ENCODE data around the gene XRCC4. TPM values are rescaled to one million over a fixed set of nuclear protein-coding genes. Genes with fewer than 3 reads are reported as not detected.

The XRCC4 gene
- total and polyA plus RNA-seq, 2 of the 13 experiments (the other 11 are each of a cell fraction or from before 2014, with no cell fraction given), result 2.8 to 12.6 TPM

GRCh38 chr5:83145882-83146331, 68.6 kb downstream of the XRCC4 start:
- no TSS peak for BruUV-seq (replicated peaks)
- Histone ChIP-seq H3K27me3 (ENCODE audit: control insufficient read depth in 1 of 2, insufficient read depth in 2 of 2, low read length in 2 of 2) (no peaks in the 10 kb centered on the region), H3K9ac (ENCODE audit: insufficient read depth, low read depth, low read length) (no peak overlapping the region), H3K27ac (ENCODE audit: extremely low read length, insufficient read depth, low read length) (no peak overlapping the region), H3K4me2 (ENCODE audit: low read depth, low read length) (no peak overlapping the region), H4K20me1 (ENCODE audit: insufficient read depth, low read length) (no peaks in the 10 kb centered on the region), H3K9me3 (ENCODE audit: low read length) (no peaks in the 10 kb centered on the region), H3K4me1 (ENCODE audit: insufficient read depth, low read length) (no peaks in the 10 kb centered on the region), H3K4me3 (replicated peaks in 1 of 3; ENCODE audit: insufficient read depth in 1 of 3, low read depth in 2 of 3, low read length in 3 of 3) (no peak overlapping the region), H3K79me2 (ENCODE audit: insufficient read depth, low read length) (no peaks in the 10 kb centered on the region), H3K36me3 (replicated peaks in 1 of 2; ENCODE audit: control insufficient read depth in 1 of 2, insufficient read depth in 2 of 2, low read length in 2 of 2) (no peaks in the 10 kb centered on the region), H2AFZ (ENCODE audit: low read length) (no peak overlapping the region)
- TF ChIP-seq RORA (CRISPR knock-in tag; IDR thresholded peaks at IDR 0.05) (no peak), ATRX (CRISPR knock-in tag; IDR thresholded peaks at IDR 0.05; ENCODE audit: borderline replicate concordance) (no peak), ZNF652 (CRISPR knock-in tag; IDR thresholded peaks at IDR 0.05; ENCODE audit: borderline replicate concordance, low read depth) (no peak), CCAR2 (optimal IDR thresholded peaks at IDR 0.05; ENCODE audit: low read depth, low read length) (no peak), ZNF33A (CRISPR knock-in tag; IDR thresholded peaks at IDR 0.05; ENCODE audit: borderline replicate concordance) (no peak)
- TF ChIP-seq, protein P1, sequence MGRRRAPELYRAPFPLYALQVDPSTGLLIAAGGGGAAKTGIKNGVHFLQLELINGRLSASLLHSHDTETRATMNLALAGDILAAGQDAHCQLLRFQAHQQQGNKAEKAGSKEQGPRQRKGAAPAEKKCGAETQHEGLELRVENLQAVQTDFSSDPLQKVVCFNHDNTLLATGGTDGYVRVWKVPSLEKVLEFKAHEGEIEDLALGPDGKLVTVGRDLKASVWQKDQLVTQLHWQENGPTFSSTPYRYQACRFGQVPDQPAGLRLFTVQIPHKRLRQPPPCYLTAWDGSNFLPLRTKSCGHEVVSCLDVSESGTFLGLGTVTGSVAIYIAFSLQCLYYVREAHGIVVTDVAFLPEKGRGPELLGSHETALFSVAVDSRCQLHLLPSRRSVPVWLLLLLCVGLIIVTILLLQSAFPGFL (CRISPR knock-in tag; IDR thresholded peaks at IDR 0.05), result no peak
- DNase-seq (ENCODE audit: low spot score) (no peak), ATAC-seq (no peak), FAIRE-seq (no peak)
- ChIA-PET POLR2A (no interaction called here), CTCF (ENCODE audit: low intra/inter-chr PET ratio, low total read pairs) (no interaction called here)
- in situ Hi-C loops (cut with HindIII; ENCODE audit: extremely low pct_ligation_motif_present, low pct_unique_long_range_greater_than_20kb) (no loop called here), intact Hi-C loops (cut with micrococcal nuclease; ENCODE audit: unreplicated experiment) (no loop called here)

DNA sequence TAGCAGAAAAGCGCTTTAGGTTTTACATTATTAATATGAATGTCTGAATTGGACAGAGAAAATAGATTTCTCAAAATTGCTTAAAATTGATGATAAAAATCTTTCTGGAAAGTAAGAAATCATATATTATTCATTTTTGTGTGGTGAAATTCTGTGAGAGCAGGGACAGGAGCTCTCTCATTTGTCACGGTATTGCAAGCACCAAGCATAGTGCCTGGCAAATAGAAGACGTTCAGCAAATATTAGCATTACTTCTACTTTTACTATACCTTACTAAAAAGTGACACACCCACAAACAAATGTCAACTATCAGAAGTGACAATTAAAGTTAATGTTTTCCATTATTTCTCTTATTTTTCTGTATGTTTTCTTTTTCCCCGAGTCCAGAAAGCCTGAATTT, 69.1 kb downstream of the XRCC4 start:
- in situ Hi-C loops (cut with HindIII; ENCODE audit: extremely low pct_ligation_motif_present, low pct_unique_long_range_greater_than_20kb) (no loop called here), intact Hi-C loops (cut with micrococcal nuclease; ENCODE audit: unreplicated experiment) (no loop called here)
- H3K9me3 ChIP-seq (ENCODE audit: low read length), result no peaks in the 10 kb centered on the region
- no peak overlapping the region for H3K4me3 ChIP-seq (replicated peaks in 1 of 3; ENCODE audit: insufficient read depth in 1 of 3, low read depth in 2 of 3, low read length in 3 of 3)
- CTCF ChIA-PET (ENCODE audit: low intra/inter-chr PET ratio, low total read pairs), result no interaction called here
- BruUV-seq (replicated peaks), result no TSS peak
- H3K79me2 ChIP-seq (ENCODE audit: insufficient read depth, low read length), result no peaks in the 10 kb centered on the region
- no peak overlapping the region for H3K4me2 ChIP-seq (ENCODE audit: low read depth, low read length)
- H3K27ac ChIP-seq (ENCODE audit: extremely low read length, insufficient read depth, low read length), result no peak overlapping the region
- H3K36me3 ChIP-seq (replicated peaks in 1 of 2; ENCODE audit: control insufficient read depth in 1 of 2, insufficient read depth in 2 of 2, low read length in 2 of 2), result no peaks in the 10 kb centered on the region
- POLR2A ChIA-PET, result no interaction called here
- H3K4me1 ChIP-seq (ENCODE audit: insufficient read depth, low read length), result no peaks in the 10 kb centered on the region
- ATAC-seq, result no peak
- H2AFZ ChIP-seq (ENCODE audit: low read length), result no peak overlapping the region
- H4K20me1 ChIP-seq (ENCODE audit: insufficient read depth, low read length), result no peaks in the 10 kb centered on the region
- DNase-seq (ENCODE audit: low spot score), result no peak
- H3K27me3 ChIP-seq (ENCODE audit: control insufficient read depth in 1 of 2, insufficient read depth in 2 of 2, low read length in 2 of 2), result no peaks in the 10 kb centered on the region
- 95% methylated on average over 4 of the region's 4 CpGs for WGBS (ENCODE audit: low lambda C conversion rate)
- no peak for FAIRE-seq
- no peak overlapping the region for H3K9ac ChIP-seq (ENCODE audit: insufficient read depth, low read depth, low read length)
- TF ChIP-seq ZNF772 (CRISPR knock-in tag; IDR thresholded peaks at IDR 0.05), result no peak
- TF ChIP-seq NFE2 (CRISPR knock-in tag; IDR thresholded peaks at IDR 0.05), result no peak
- TF ChIP-seq, protein P2, sequence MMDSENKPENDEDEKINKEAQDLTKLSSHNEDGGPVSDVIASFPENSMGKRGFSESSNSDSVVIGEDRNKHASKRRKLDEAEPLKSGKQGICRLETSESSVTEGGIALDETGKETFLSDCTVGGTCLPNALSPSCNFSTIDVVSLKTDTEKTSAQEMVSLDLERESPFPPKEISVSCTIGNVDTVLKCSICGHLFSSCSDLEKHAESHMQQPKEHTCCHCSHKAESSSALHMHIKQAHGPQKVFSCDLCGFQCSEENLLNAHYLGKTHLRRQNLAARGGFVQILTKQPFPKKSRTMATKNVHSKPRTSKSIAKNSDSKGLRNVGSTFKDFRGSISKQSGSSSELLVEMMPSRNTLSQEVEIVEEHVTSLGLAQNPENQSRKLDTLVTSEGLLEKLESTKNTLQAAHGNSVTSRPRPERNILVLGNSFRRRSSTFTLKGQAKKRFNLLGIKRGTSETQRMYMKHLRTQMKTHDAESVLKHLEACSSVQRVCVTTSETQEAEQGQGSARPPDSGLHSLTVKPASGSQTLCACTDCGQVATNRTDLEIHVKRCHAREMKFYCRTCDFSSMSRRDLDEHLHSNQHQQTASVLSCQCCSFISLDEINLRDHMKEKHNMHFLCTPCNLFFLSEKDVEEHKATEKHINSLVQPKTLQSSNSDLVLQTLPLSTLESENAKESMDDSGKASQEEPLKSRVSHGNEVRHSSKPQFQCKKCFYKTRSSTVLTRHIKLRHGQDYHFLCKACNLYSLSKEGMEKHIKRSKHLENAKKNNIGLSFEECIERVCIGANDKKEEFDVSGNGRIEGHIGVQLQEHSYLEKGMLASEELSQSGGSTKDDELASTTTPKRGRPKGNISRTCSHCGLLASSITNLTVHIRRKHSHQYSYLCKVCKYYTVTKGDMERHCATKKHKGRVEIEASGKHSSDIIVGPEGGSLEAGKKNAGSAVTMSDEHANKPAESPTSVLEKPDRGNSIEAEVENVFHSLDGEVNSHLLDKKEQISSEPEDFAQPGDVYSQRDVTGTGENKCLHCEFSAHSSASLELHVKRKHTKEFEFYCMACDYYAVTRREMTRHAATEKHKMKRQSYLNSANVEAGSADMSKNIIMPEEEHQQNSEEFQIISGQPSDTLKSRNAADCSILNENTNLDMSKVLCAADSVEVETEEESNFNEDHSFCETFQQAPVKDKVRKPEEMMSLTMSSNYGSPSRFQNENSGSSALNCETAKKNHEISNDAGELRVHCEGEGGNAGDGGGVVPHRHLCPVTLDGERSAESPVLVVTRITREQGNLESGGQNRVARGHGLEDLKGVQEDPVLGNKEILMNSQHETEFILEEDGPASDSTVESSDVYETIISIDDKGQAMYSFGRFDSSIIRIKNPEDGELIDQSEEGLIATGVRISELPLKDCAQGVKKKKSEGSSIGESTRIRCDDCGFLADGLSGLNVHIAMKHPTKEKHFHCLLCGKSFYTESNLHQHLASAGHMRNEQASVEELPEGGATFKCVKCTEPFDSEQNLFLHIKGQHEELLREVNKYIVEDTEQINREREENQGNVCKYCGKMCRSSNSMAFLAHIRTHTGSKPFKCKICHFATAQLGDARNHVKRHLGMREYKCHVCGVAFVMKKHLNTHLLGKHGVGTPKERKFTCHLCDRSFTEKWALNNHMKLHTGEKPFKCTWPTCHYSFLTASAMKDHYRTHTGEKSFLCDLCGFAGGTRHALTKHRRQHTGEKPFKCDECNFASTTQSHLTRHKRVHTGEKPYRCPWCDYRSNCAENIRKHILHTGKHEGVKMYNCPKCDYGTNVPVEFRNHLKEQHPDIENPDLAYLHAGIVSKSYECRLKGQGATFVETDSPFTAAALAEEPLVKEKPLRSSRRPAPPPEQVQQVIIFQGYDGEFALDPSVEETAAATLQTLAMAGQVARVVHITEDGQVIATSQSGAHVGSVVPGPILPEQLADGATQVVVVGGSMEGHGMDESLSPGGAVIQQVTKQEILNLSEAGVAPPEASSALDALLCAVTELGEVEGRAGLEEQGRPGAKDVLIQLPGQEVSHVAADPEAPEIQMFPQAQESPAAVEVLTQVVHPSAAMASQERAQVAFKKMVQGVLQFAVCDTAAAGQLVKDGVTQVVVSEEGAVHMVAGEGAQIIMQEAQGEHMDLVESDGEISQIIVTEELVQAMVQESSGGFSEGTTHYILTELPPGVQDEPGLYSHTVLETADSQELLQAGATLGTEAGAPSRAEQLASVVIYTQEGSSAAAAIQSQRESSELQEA (CRISPR knock-in tag; IDR thresholded peaks at IDR 0.05; ENCODE audit: not compliant biosample characterization), result no peak
- TF ChIP-seq ZNF12 (CRISPR knock-in tag; IDR thresholded peaks at IDR 0.05), result no peak
- no peak for TF ChIP-seq ZNF878 (CRISPR knock-in tag; IDR thresholded peaks at IDR 0.05)
